NCI-H146 (cell line): ENCODE data around the gene WBP1.
"Not testable (repeated sequence)": the region's sequence is repeated elsewhere in the genome, so short reads cannot be mapped to it uniquely, and the experiment has no call there.

Experiments
- DNase-seq: peaks from one replicate; lab custom pipeline; 2025; lab: John Stamatoyannopoulos, UW

The WBP1 gene

DNA sequence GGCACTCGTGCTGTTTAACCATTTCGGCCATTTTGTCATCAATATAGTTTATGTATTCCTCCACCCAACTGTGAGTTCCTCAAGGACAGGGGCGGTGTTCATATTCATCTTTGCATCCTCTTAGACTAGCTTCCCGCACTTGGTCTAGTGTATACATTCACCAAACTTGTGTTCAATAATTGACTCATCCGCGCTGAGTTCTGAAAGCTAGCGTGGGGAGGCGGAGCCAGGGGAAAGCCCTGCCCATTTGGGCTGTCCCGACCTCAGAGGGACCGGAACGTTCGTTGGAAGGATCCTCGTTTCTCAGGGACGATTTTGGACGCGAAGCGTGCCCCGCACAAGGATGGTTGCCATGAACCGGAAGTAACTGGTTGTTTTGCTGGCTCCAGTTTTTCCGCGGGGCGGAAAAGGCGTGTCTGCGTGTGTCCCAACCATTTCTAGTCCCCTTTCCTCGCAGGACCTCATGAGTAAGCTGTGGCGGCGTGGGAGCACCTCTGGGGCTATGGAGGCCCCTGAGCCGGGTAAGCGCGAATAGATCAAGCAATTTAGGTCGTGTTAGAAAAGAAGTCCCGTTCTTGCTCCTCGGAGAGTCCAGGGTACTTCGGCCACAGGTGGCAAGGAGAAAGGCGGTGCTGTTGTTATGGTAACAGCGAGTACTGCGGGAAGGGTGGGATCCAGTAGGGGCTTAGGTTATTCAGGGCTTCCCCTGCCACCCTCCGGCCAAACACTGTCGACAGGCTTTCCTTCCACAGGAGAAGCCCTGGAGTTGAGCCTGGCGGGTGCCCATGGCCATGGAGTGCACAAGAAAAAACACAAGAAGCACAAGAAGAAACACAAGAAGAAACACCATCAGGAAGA, 3.4 kb upstream of the WBP1 start, which contains the start of gene INO80B:
TSS of gene INO80B (plus strand) at position 434 of the 858 bp plus-strand sequence. CDS start at position 464, 30 bp downstream.
- DNase-seq: peak; percentile 95

DNA sequence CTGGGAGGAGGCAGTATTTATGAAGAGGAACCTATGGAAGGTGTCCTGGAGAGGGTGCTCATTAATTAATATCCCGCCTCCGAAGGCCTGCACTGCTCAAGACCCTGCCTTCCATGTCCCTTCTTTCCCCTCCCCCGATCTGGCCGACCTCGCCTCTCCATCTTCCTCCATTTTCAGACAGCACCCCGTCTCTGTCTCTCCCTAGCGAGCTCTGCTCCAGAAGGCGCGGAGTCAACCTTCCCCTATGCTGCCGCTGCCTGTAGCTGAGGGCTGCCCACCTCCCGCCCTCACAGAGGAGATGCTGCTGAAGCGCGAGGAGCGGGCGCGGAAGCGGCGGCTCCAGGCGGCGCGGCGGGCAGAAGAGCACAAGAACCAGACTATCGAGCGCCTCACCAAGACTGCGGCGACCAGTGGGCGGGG, 1.1 kb upstream of the WBP1 start:
- no peak for DNase-seq

DNA sequence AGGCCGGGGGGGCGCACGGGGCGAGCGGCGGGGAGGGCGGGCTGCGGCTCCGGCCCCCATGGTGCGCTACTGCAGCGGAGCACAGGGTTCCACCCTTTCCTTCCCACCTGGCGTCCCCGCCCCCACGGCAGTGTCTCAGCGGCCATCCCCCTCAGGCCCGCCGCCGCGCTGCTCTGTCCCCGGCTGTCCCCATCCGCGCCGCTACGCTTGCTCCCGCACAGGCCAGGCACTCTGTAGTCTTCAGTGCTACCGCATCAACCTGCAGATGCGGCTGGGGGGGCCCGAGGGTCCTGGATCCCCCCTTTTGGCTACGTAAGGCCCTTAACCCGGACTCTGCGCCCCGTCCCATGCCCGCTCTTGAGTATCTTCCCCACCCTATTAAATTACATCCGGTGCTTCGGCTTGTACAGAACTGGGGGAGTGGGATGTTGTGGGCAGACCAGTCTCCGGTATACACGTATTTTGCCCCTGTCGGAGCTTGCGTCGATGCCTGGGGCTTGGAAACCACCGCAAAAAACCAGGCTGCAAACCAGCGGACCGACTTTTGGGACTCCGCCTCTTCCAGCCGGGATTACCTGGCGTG, 598 bp upstream of the WBP1 start:
- DNase-seq: peak; percentile 91

DNA sequence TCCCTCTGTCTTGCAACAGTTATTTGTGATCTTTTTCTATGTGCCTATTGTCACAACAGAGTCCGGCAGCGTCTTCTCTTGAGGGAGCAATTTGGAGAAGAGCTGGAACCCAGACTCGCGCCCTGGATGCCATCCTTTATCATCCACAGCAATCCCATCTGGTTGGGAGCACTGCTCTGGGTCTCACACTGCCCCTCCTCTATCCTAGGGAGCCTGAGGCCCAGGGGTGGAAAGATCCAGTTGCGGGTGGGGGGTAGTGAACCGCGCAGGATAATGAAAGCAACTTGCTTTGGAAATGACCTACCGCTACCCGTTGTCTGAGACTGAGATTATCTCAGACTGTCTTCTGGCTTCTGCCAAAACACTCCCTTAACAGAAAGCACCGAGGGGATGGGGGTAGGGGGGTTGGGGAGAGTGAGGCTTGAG, 713 bp downstream of the WBP1 start:
- peak; percentile 22 for DNase-seq

DNA sequence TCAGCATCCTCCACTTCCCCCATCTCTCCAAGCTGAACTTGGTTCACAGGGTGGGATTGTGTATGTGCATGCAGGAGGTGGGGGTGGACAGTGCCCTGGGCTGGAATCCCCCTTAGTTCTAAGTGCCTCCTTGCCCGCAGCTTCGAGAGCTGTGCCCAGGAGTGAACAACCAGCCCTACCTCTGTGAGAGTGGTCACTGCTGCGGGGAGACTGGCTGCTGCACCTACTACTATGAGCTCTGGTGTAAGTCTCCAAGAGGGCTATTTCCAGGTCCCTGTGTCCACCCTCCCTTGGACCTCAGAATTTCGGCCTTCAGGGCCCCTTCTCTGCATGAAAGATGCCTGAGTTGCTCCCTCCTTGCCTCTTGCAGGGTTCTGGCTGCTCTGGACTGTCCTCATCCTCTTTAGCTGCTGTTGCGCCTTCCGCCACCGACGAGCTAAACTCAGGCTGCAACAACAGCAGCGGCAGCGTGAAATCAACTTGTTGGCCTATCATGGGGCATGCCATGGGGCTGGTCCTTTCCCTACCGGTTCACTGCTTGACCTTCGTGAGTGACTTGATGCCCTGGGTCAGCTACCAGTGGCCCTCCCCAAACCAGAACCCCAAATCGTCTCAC, 1.4 kb downstream of the WBP1 start:
- not testable (repeated sequence) for DNase-seq

- DNase-seq: not testable (repeated sequence)
Observed at GRCh38 chr2:74460187-74460586, 1.9 kb downstream of the WBP1 start.

DNA sequence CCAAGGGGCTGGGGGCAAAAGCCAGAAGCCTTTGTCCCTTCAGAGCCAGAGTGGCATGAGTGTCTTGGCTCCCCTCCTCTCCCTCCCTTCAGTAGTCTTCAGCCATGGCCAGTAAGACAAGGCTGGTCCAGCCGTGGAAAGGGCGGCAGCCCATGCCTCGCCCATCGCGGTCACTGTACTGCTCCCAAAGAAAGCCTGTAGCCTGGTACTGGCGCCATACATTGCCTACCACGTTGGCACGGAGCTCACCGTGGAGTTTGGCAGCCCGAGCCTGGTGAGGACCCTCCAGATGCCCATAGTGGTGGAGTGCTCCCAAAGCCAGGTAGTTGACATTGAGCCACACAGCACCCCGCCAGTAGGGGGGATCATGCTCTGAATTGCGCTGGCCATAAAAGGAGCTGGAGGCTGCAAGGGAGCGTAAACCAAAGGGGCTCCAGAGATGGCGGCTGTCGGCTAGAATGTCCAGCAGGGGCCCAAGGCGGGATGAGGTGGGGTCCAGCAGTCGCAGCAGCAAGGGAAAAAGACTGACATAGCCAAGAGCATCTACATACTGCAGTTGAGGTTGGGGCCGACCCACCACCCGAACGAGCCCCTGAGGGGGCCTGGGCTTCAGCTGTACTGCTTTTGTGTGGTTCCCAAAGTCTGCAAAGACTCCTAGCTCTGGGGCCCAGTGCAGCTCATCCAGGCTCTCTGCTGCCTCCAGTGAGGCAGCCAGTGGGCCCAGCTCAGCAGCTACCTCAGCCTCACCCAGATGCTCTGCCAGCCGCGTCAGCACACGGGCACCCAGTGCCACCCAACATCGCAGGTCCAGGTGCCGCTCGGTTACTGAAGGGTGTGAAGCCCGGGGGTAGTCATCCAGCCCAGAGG, 3.2 kb downstream of the WBP1 start:
- DNase-seq: no peak

DNA sequence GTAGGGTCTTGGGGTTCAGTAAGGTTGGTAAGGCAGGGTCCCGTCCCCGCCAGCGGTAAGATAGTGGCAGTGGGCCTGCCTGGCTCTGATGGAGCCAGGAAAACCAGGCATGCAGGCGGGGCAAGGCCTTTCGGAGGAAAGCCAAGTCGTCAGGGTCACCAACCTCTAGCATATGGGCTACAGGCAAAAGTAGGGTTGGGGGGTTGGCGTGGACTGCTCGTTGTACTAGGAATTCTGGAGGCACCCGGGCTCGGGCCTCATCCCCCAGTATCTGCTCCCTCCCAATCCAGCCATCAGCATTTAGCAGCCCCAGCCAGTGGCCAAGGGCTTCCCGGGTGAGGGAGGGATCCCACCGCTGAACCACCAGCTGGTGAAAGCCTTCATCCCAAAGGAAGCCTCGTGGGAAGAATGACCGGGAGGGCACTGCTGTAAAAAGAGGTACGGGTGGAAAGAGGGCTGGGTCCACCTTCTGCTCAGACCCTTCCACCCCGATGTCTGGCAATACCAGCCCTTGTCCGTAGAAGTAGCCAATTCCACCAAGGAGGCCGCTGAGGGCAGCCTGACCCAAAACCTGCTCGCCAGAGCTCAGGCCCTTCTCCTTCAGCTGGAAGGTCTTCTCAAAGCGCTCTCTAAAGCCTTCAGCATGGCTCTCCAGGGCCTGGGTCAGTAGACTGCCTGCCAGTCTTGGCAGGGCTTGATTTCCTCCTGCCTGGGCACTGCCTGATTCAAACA, 4.0 kb downstream of the WBP1 start:
- DNase-seq: no peak

DNA sequence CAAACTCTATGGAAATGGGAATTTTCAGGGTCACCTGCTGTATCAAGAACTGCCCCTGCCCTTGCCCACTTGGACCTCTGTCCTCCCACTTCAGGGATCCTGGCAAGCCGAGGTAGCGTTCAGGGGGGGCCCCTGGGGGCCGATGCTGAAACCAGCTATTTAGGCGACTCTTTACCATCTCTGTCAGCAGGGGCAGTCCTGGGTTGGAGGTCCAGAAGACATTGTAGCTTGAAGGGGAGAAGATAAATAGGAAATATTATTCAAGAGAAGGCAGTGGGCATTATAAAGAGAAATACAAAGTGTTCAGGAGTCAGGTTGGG, 4.5 kb downstream of the WBP1 start:
- no peak for DNase-seq

DNA sequence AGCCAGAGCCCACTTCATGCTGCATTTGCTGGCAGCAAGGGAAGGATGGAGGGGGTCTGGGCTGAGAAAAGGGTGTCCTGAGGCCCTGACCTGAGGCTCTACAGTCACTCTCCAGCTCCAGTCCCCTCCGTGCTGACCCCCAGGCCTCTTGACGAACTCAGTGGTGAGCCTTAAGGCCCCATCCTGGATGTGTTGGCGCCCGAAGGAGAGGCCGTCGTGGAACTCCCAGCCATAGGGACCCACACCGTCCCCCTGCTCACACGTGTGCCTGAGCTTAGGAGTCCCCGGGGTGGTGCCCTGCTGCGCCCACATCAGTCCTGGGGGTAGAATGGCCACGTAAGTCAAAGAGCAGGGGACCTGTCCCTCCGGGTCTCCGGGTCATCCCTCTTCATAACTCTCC, 6.2 kb downstream of the WBP1 start:
- peak; percentile 17 for DNase-seq

DNA sequence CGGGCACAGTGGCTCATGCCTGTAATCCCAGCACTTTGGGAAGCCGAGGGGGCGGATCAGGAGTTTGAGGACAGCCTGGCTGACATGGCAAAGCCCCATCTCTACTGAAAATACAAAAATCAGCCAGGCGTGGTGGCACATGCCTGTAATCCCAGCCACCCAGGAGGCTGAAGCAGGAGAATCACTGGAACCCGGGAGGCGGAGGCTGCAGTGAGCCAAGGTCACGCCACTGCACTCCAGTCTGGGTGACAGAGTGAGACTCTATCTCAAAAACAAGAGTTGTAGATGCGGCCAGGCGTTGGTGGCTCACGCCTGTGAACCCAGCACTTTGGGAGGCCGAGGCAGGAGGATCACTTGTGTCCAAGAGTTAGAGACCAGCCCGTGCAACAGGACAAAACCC, 12.5 kb downstream of the WBP1 start:
- DNase-seq: not testable (repeated sequence)

GRCh38 chr2:74471332-74472065, 13.3 kb downstream of the WBP1 start:
- DNase-seq: no peak

GRCh38 chr2:74472086-74472944, 14.1 kb downstream of the WBP1 start, which contains the start of gene MRPL53:
Gene MRPL53, minus strand, starts transcription at chr2:74472680. Its CDS starts 20 bp downstream, at chr2:74472660.
- peak; percentile 94 for DNase-seq

DNA sequence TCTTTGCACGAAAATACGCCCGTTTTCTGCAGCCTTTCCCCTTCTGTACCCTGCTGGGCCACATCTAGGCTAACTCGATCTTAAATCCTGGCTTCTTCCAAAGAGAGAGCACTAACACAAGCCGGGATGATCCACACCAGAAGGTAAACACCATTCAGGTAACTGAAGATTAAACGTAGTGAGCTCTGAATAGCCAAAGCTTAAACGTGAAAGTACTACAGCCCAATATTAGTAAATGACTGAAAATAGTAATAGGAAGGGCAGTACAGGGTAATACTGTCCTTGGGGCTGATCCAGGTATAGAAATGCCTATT, 14.7 kb downstream of the WBP1 start:
- no peak for DNase-seq

GRCh38 chr2:74474481-74474880, 16.2 kb downstream of the WBP1 start:
- DNase-seq: no peak

GRCh38 chr2:74474899-74475298, 16.7 kb downstream of the WBP1 start:
- peak; percentile 5 for DNase-seq

GRCh38 chr2:74481431-74481830, 23.2 kb downstream of the WBP1 start:
- no peak for DNase-seq

GRCh38 chr2:74481961-74482800, 23.9 kb downstream of the WBP1 start:
- peak; percentile 79 for DNase-seq
